ENCODE data around the gene ZC3H10. TPM values are rescaled to one million over a fixed set of nuclear protein-coding genes. Genes with fewer than 3 reads are reported as not detected.

The ZC3H10 gene
- total and polyA plus RNA-seq, 2 donors (not counting 3 experiments of a cell fraction or from before 2014, with no cell fraction given), result 2.6 to 10.1 TPM

DNA sequence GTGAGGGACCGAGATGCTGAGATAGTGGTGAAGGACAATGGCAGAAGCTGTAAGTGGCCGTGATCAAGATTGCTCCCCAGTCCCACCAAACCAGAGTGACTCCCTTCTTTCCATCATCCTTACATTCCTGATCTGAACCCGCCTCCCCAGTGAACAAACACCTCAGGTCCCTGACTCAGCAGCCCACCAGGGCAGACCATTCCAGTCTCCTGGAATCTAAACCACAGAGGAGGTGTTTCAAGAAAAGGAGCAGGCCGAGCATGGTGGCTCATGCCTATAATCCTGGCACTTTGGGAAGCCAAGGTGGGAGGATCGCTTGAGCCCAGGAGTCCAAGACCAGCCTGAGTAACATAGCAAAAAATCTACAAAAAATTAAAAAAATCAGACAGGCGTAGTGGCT is 31.5 kb upstream of the ZC3H10 start:
- no peaks in the 10 kb centered on the region for H4K20me1 ChIP-seq (replicated peaks; ENCODE audit: control insufficient read depth, extremely low read depth, insufficient read depth, low read length)
- DNase-seq (ENCODE audit: low read depth, low spot score), result no peak
- no peak for FAIRE-seq
- dilution Hi-C loops (cut with MboI; ENCODE audit: extremely low pct_ligation_motif_present, low sequenced_read_pairs), result no loop called here
- no peaks in the 10 kb centered on the region for H3K9me1 ChIP-seq (replicated peaks; ENCODE audit: control insufficient read depth, extremely low read depth, insufficient read depth, low read length)
- intact Hi-C loops (cut with micrococcal nuclease), result no loop called here
- peaks cover 3% of the 10 kb centered on the region in 2 experiments for H3K27me3 ChIP-seq (ENCODE audit: control insufficient read depth in 2 of 2, insufficient read depth in 2 of 2, low read length in 2 of 2)
- no peaks in the 10 kb centered on the region for H3K9me3 ChIP-seq (replicated peaks; ENCODE audit: control insufficient read depth, insufficient read depth, low read length)
- no TSS peak for BruUV-seq (replicated peaks)
- H3K27ac ChIP-seq (ENCODE audit: insufficient read depth, low read depth, low read length), result no peak overlapping the region
- TF ChIP-seq MAX (IDR thresholded peaks at IDR 0.05; ENCODE audit: insufficient read depth, insufficient read length), result no peak
- no peak for TF ChIP-seq POLR2A (IDR thresholded peaks at IDR 0.05; ENCODE audit: low read depth, low read length)
- no peak for TF ChIP-seq FOS (IDR thresholded peaks at IDR 0.05; ENCODE audit: borderline replicate concordance, insufficient read depth, low read length)
- TF ChIP-seq MYC (IDR thresholded peaks at IDR 0.05; ENCODE audit: low read depth, low read length), result no peak
- no peak for TF ChIP-seq JUN (IDR thresholded peaks at IDR 0.05; ENCODE audit: borderline replicate concordance, insufficient read depth, insufficient read length, low read depth)
- TF ChIP-seq, protein P1, sequence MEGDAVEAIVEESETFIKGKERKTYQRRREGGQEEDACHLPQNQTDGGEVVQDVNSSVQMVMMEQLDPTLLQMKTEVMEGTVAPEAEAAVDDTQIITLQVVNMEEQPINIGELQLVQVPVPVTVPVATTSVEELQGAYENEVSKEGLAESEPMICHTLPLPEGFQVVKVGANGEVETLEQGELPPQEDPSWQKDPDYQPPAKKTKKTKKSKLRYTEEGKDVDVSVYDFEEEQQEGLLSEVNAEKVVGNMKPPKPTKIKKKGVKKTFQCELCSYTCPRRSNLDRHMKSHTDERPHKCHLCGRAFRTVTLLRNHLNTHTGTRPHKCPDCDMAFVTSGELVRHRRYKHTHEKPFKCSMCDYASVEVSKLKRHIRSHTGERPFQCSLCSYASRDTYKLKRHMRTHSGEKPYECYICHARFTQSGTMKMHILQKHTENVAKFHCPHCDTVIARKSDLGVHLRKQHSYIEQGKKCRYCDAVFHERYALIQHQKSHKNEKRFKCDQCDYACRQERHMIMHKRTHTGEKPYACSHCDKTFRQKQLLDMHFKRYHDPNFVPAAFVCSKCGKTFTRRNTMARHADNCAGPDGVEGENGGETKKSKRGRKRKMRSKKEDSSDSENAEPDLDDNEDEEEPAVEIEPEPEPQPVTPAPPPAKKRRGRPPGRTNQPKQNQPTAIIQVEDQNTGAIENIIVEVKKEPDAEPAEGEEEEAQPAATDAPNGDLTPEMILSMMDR (IDR thresholded peaks at IDR 0.05; ENCODE audit: extremely low read depth in 1 of 2, insufficient read depth in 1 of 2, low read depth in 1 of 2, low read length in 2 of 2), result no peak
- TF ChIP-seq POLR2AphosphoS5 (IDR thresholded peaks at IDR 0.05; ENCODE audit: insufficient read depth, low read depth, low read length), result no peak
- TF ChIP-seq GATA2 (IDR thresholded peaks at IDR 0.05; ENCODE audit: insufficient read depth, insufficient read length, low read depth, low read length), result no peak
- TF ChIP-seq EZH2 (IDR thresholded peaks at IDR 0.05; ENCODE audit: borderline replicate concordance, low read depth, low read length, severe bottlenecking), result no peak
- H3K36me3 ChIP-seq (ENCODE audit: control insufficient read depth in 2 of 2, extremely low read depth in 1 of 2, insufficient read depth in 2 of 2, low read length in 2 of 2), result no peaks in the 10 kb centered on the region
- CTCF ChIA-PET, result interaction anchor here (2.5 to 2.9 kb wide), 2 partner anchors 18 to 90 kb away, joined by 14 to 35 read pairs; partner anchors contain the start of genes PA2G4 and SUOX
- no peak overlapping the region for H3K4me3 ChIP-seq (replicated peaks in 1 of 3; ENCODE audit: insufficient read depth in 1 of 3, low read depth in 1 of 3, low read length in 3 of 3)
- no peak overlapping the region for H2AFZ ChIP-seq (ENCODE audit: low read depth, low read length)
- POLR2A ChIA-PET, result interaction anchor here (0.6 kb wide), 1 partner anchor 42 kb away, joined by 3 read pairs; no protein-coding TSS in a partner anchor
- H3K4me2 ChIP-seq (ENCODE audit: insufficient read depth, low read length), result no peak overlapping the region
- no peaks in the 10 kb centered on the region for H3K79me2 ChIP-seq (ENCODE audit: control insufficient read depth, insufficient read depth, low read length)
- no peak overlapping the region for H3K9ac ChIP-seq (replicated peaks; ENCODE audit: extremely low read depth, insufficient read depth, low read length)
- peaks cover 13% of the 10 kb centered on the region for H3K4me1 ChIP-seq (ENCODE audit: control insufficient read depth, extremely low read depth, insufficient read depth, low read length)

Data from endothelial cell of umbilical vein (primary cell).